Testis (tissue), 2 donors: Measurements from ENCODE around the gene ADAMTSL1.

Source experiments
- CTCF ChIP-seq, 3 experiments: fragments of 450-650 bp in 2 of 3; fragments of 200-600 bp in 1 of 3; sonication (generic) in 1 of 3; IDR thresholded peaks; one replicate each; pipeline ENCODE4 v1.5.1; 2016 to 2019; ENCODE audit warnings: antibody characterized with exemption in 3 of 3, mild to moderate bottlenecking in 2 of 3, moderate library complexity in 1 of 3
- POLR2A ChIP-seq: fragments of 450-650 bp; IDR thresholded peaks from one replicate; pipeline ENCODE4 v1.6.1; 2017; ENCODE audit warnings: antibody characterized with exemption, mild to moderate bottlenecking, moderate library complexity

DNA sequence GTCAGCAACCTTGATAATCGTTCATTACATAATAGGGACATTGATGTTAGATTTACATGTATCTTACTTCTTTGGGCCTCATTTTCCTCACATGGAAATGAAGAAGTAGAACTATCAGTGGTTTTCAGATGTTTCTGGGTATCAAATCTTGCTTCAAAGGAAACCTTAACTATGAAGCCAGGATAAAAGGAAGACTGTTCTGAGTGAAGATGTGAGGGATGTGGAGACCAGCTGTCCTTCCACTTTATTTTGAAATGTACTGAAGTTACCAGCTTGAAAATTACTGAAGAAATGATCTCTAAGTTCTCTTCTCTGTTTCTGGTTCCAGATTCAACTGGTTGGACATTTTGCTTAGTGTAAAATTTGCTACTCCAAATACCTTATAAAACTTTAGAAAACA, 186.0 kb downstream of the ADAMTSL1 start:
- TF ChIP-seq CTCF (IDR thresholded peaks at IDR 0.05): no peak
- TF ChIP-seq POLR2A: no peak
